H9 (cell line): ENCODE results near the gene PPP2R3A. TPM values are rescaled to one million over a fixed set of nuclear protein-coding genes. Genes with fewer than 3 reads are reported as not detected.
"Not testable (repeated sequence)": the region's sequence is repeated elsewhere in the genome, so short reads cannot be mapped to it uniquely, and the experiment has no call there.

Experiments
- DNase-seq: peaks from one replicate; pipeline ENCODE4 v3.0.0-alpha.2; 2017
- H2AFZ ChIP-seq: one replicate; pipeline ENCODE4 v1.6.1; 2013; ENCODE audit warnings: mild to moderate bottlenecking, low read length, control low read depth, moderate library complexity
- H2AK5ac ChIP-seq: 2 replicates; pipeline ENCODE4 v1.6.1; 2013; ENCODE audit warnings: low read length, control low read depth, mixed read lengths; ENCODE audit not compliant: insufficient read length
- H2BK120ac ChIP-seq: one replicate; pipeline ENCODE4 v1.6.1; 2013; ENCODE audit warnings: low read depth, mild to moderate bottlenecking, low read length, control low read depth, inconsistent platforms; ENCODE audit not compliant: poor library complexity, severe bottlenecking
- H2BK12ac ChIP-seq: 2 replicates; pipeline ENCODE4 v1.6.1; 2013; ENCODE audit warnings: low read length, control low read depth, mixed read lengths, low read depth; ENCODE audit not compliant: insufficient read length
- H2BK15ac ChIP-seq: 2 replicates; pipeline ENCODE4 v1.6.1; 2013; ENCODE audit warnings: low read depth, low read length, control low read depth
- H2BK20ac ChIP-seq: one replicate; pipeline ENCODE4 v1.6.1; 2013; ENCODE audit warnings: low read depth, mild to moderate bottlenecking, low read length, control low read depth, inconsistent platforms; ENCODE audit not compliant: poor library complexity, severe bottlenecking
- H2BK5ac ChIP-seq: 2 replicates; pipeline ENCODE4 v1.6.1; 2013; ENCODE audit warnings: low read length, control low read depth, mixed read lengths; ENCODE audit not compliant: insufficient read length
- H3K14ac ChIP-seq: 2 replicates; pipeline ENCODE4 v1.6.1; 2013; ENCODE audit warnings: low read length, control low read depth; ENCODE audit not compliant: insufficient read depth
- H3K18ac ChIP-seq: 2 replicates; pipeline ENCODE4 v1.6.1; 2013; ENCODE audit warnings: low read depth, mild to moderate bottlenecking, mixed read lengths, low read length, control low read depth; ENCODE audit not compliant: insufficient read length
- H3K23ac ChIP-seq: 2 replicates; pipeline ENCODE4 v1.6.1; 2013; ENCODE audit warnings: low read length, control low read depth, mixed read lengths, low read depth; ENCODE audit not compliant: insufficient read length
- H3K23me2 ChIP-seq: 2 replicates; pipeline ENCODE4 v1.6.1; 2013; ENCODE audit warnings: low read depth, mild to moderate bottlenecking, mixed read lengths, low read length, control low read depth; ENCODE audit not compliant: insufficient read length, poor library complexity, severe bottlenecking
- H3K27ac ChIP-seq: 2 replicates; pipeline ENCODE4 v1.5.1; 2013; ENCODE audit warnings: low read length, control low read depth, mixed read lengths, low read depth; ENCODE audit not compliant: insufficient read length
- H3K27me3 ChIP-seq: 2 replicates; pipeline ENCODE4 v1.6.1; 2013; ENCODE audit warnings: low read length, control low read depth, inconsistent platforms; ENCODE audit not compliant: insufficient read depth
- H3K4ac ChIP-seq: 2 replicates; pipeline ENCODE4 v1.6.1; 2013; ENCODE audit warnings: low read depth, mild to moderate bottlenecking, control low read depth, inconsistent platforms, low read length, moderate library complexity
- H3K4me1 ChIP-seq: 2 replicates; pipeline ENCODE4 v1.6.1; 2013; ENCODE audit warnings: low read length, control low read depth, inconsistent platforms; ENCODE audit not compliant: insufficient read depth
- H3K4me2 ChIP-seq: 2 replicates; pipeline ENCODE4 v1.6.1; 2013; ENCODE audit warnings: low read length, control low read depth, mixed read lengths; ENCODE audit not compliant: insufficient read length, insufficient read depth
- H3K56ac ChIP-seq: 2 replicates; pipeline ENCODE4 v1.6.1; 2013; ENCODE audit warnings: low read depth, mild to moderate bottlenecking, mixed read lengths, low read length, control low read depth; ENCODE audit not compliant: insufficient read length
- H3K79me1 ChIP-seq: 2 replicates; pipeline ENCODE4 v1.6.1; 2013; ENCODE audit warnings: low read depth, mild to moderate bottlenecking, moderate library complexity, low read length, control low read depth, inconsistent platforms; ENCODE audit not compliant: insufficient read depth, poor library complexity, severe bottlenecking
- H3K79me2 ChIP-seq: 2 replicates; pipeline ENCODE4 v1.6.1; 2013; ENCODE audit warnings: low read length, control low read depth, inconsistent platforms; ENCODE audit not compliant: insufficient read depth
- H3K9ac ChIP-seq: 2 replicates; pipeline ENCODE4 v1.6.1; 2013; ENCODE audit warnings: low read length, control low read depth, mixed read lengths; ENCODE audit not compliant: insufficient read length; ENCODE audit errors: extremely low read depth
- H3K9me3 ChIP-seq: one replicate; pipeline ENCODE4 v1.6.1; 2013; ENCODE audit warnings: low read depth, low read length, inconsistent platforms; ENCODE audit not compliant: control insufficient read depth
- H3T11ph ChIP-seq: one replicate; pipeline ENCODE4 v1.6.1; 2013; ENCODE audit warnings: mild to moderate bottlenecking, low read length, control low read depth, inconsistent platforms
- H4K20me1 ChIP-seq: one replicate; pipeline ENCODE4 v1.6.1; 2013; ENCODE audit not compliant: control insufficient read depth, insufficient read length, insufficient read depth
- H4K5ac ChIP-seq: 2 replicates; pipeline ENCODE4 v1.6.1; 2013; ENCODE audit warnings: low read depth, mild to moderate bottlenecking, mixed read lengths, low read length, control low read depth; ENCODE audit not compliant: insufficient read length
- H4K8ac ChIP-seq: replicated peaks from 2 replicates; pipeline ENCODE4 v1.6.1; 2013; ENCODE audit warnings: low read length, control low read depth, mixed read lengths, low read depth; ENCODE audit not compliant: insufficient read length
- H4K91ac ChIP-seq: 2 replicates; pipeline ENCODE4 v1.6.1; 2013; ENCODE audit warnings: low read depth, mild to moderate bottlenecking, moderate library complexity, mixed read lengths, low read length, control low read depth; ENCODE audit not compliant: insufficient read length
- H3K27ac Mint-ChIP-seq, 3 experiments: 2 replicates in 2 of 3; 3 replicates in 1 of 3; pipeline ENCODE4 v1.8.0; 2020 to 2021; ENCODE audit warnings: mixed read lengths in 3 of 3, mild to moderate bottlenecking in 1 of 3, moderate library complexity in 1 of 3
- H3K27me3 Mint-ChIP-seq: 2 replicates; pipeline ENCODE4 v1.8.0; 2021; ENCODE audit warnings: low read depth, mild to moderate bottlenecking, moderate library complexity, mixed read lengths
- H3K36me3 Mint-ChIP-seq, 3 experiments: 2 replicates in 2 of 3; 3 replicates in 1 of 3; pipeline ENCODE4 v1.8.0; 2020 to 2021; ENCODE audit warnings: low read depth in 3 of 3, mixed read lengths in 3 of 3; ENCODE audit not compliant: insufficient read depth in 1 of 3
- H3K4me1 Mint-ChIP-seq, 2 experiments: 2 replicates each; pipeline ENCODE4 v1.8.0; 2020; ENCODE audit warnings: mixed read lengths in 2 of 2
- H3K4me3 Mint-ChIP-seq, 2 experiments: 2 replicates in 1 of 2; 3 replicates in 1 of 2; pipeline ENCODE4 v1.8.0; 2020 to 2021; ENCODE audit warnings: mild to moderate bottlenecking in 2 of 2, mixed read lengths in 2 of 2, moderate library complexity in 1 of 2
- H3K9me3 Mint-ChIP-seq, 2 experiments: 2 replicates in 1 of 2; 3 replicates in 1 of 2; pipeline ENCODE4 v1.8.0; 2020; ENCODE audit warnings: mild to moderate bottlenecking in 2 of 2, mixed read lengths in 2 of 2, moderate library complexity in 1 of 2
- WGBS: extraction: QIAGEN DNeasy Blood & Tissue Kit; methylation state at CpG from one replicate; pipeline ENCODE4 v1.1.7; 2013; ENCODE audit warnings: missing lambda C conversion rate, low lambda C conversion rate, mixed read lengths; ENCODE audit not compliant: insufficient read length; ENCODE audit errors: extremely low coverage; 5-methylcytosine and 5-hydroxymethylcytosine counted together
- total RNA-seq: library from RNA; stranded (reverse); gene quantifications from 2 replicates; pipeline ENCODE4 v1.2.1, GENCODE V29; 2021

PPP2R3A gene
- total RNA-seq, 1 experiment from 2014 or later = 12.4 TPM

DNA sequence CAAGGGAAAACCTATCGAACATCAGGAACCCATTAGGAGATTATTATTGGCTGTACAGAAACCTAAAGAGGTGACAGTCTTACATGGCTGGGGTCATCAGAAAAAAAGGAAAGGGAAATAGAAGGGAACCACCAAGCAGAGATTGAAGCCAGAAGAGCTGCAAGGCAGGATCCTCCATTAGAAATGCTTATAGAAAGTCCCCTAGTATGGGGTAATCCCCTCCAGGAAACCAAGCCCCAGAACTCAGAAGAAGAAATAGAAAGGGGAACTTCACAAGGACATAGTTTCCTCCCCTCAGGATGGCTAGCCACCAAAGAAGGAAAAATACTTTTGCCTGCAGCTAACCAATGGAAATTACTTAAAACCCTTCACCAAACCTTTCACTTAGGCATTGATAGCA lies 27.8 kb upstream of the PPP2R3A start:
- H3T11ph ChIP-seq = not testable (repeated sequence)

More for the DNA sequence above, 27.8 kb upstream of the PPP2R3A start:
- not testable (repeated sequence) for H3K4me1 Mint-ChIP-seq, H3K4ac ChIP-seq, H3K23ac ChIP-seq, H3K27me3 ChIP-seq, H3K4me2 ChIP-seq, H2AK5ac ChIP-seq, H3K14ac ChIP-seq, H3K23me2 ChIP-seq, H3K4me3 Mint-ChIP-seq, H3K9me3 ChIP-seq, H2BK20ac ChIP-seq, H2BK15ac ChIP-seq, H3K27ac ChIP-seq, H3K79me1 ChIP-seq, DNase-seq, H3K9ac ChIP-seq, H2BK5ac ChIP-seq, H3K4me1 ChIP-seq, H3K27ac Mint-ChIP-seq, H2BK12ac ChIP-seq, H3K79me2 ChIP-seq, H4K20me1 ChIP-seq, H4K91ac ChIP-seq, H2AFZ ChIP-seq, H2BK120ac ChIP-seq, H4K8ac ChIP-seq, H4K5ac ChIP-seq, H3K18ac ChIP-seq, H3K56ac ChIP-seq, H3K27me3 Mint-ChIP-seq
- peaks cover 15 to 20% of the 10 kb centered on the region in 2 experiments for H3K9me3 Mint-ChIP-seq
- H3K36me3 Mint-ChIP-seq = peaks cover 2 to 14% (median 8%) of the 10 kb centered on the region in 3 experiments; a peak in 5 of 7 replicates
- no CpG with 5 or more reads among the region's 1 CpG for WGBS
